Esophagus muscularis mucosa (tissue), 3 donors: ENCODE results near the gene MOCS1.

Source experiments
- POLR2A ChIP-seq: fragments of 450-650 bp; IDR thresholded peaks from one replicate; pipeline ENCODE4 v1.6.1; 2017; ENCODE audit warnings: antibody characterized with exemption, moderate library complexity, mild to moderate bottlenecking, low read depth
- POLR2AphosphoS5 ChIP-seq, 2 donors: sonication (generic); formaldehyde crosslinking; IDR thresholded peaks; one replicate each; pipeline ENCODE4 v1.6.1; 2017; ENCODE audit warnings: antibody characterized with exemption in 2 of 2
- TF ChIP-seq, protein P1 (sequence below), 3 experiments: fragments of 200-600 bp in 2 of 3; fragments of 450-650 bp in 1 of 3; sonication (generic) in 2 of 3; IDR thresholded peaks; one replicate each; pipeline ENCODE4 v1.5.1; 2017 to 2019; ENCODE audit warnings: antibody characterized with exemption in 3 of 3, mild to moderate bottlenecking in 2 of 3, moderate library complexity in 1 of 3

GRCh38 chr6:39923394-39923793 lies 10.9 kb downstream of the MOCS1 start:
- TF ChIP-seq, protein P1, sequence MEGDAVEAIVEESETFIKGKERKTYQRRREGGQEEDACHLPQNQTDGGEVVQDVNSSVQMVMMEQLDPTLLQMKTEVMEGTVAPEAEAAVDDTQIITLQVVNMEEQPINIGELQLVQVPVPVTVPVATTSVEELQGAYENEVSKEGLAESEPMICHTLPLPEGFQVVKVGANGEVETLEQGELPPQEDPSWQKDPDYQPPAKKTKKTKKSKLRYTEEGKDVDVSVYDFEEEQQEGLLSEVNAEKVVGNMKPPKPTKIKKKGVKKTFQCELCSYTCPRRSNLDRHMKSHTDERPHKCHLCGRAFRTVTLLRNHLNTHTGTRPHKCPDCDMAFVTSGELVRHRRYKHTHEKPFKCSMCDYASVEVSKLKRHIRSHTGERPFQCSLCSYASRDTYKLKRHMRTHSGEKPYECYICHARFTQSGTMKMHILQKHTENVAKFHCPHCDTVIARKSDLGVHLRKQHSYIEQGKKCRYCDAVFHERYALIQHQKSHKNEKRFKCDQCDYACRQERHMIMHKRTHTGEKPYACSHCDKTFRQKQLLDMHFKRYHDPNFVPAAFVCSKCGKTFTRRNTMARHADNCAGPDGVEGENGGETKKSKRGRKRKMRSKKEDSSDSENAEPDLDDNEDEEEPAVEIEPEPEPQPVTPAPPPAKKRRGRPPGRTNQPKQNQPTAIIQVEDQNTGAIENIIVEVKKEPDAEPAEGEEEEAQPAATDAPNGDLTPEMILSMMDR (IDR thresholded peaks at IDR 0.05) = no peak
- TF ChIP-seq POLR2A = no peak
- no peak for TF ChIP-seq POLR2AphosphoS5 (IDR thresholded peaks at IDR 0.05)
